Esophagus muscularis mucosa (tissue), 3 donors: ENCODE data around the gene FSD1L.

Experiments
- CTCF ChIP-seq, 3 experiments: fragments of 200-600 bp in 2 of 3; fragments of 450-650 bp in 1 of 3; sonication (generic) in 2 of 3; IDR thresholded peaks; one replicate each; pipeline ENCODE4 v1.5.1; 2017 to 2019; ENCODE audit warnings: antibody characterized with exemption in 3 of 3, mild to moderate bottlenecking in 2 of 3, moderate library complexity in 1 of 3
- POLR2AphosphoS5 ChIP-seq, 2 donors: sonication (generic); formaldehyde crosslinking; IDR thresholded peaks; one replicate each; pipeline ENCODE4 v1.6.1; 2017; ENCODE audit warnings: antibody characterized with exemption in 2 of 2

GRCh38 chr9:105466898-105467455, 19.1 kb downstream of the FSD1L start:
- TF ChIP-seq CTCF (IDR thresholded peaks at IDR 0.05) (no peak), POLR2AphosphoS5 (IDR thresholded peaks at IDR 0.05) (no peak)
